Breast epithelium (tissue), 3 donors: ENCODE measurements around the gene CASK.

ENCODE experiments used
- CTCF ChIP-seq, 3 donors: fragments of 450-650 bp; IDR thresholded peaks; one replicate each; pipeline ENCODE4 v1.5.1; 2016 to 2017; ENCODE audit warnings: antibody characterized with exemption in 3 of 3, mild to moderate bottlenecking in 3 of 3, moderate library complexity in 3 of 3
- POLR2A ChIP-seq: fragments of 450-650 bp; IDR thresholded peaks from one replicate; pipeline ENCODE4 v1.6.1; 2016; ENCODE audit warnings: antibody characterized with exemption, mild to moderate bottlenecking, moderate library complexity
- POLR2AphosphoS5 ChIP-seq, 3 donors: sonication (generic); formaldehyde crosslinking; IDR thresholded peaks; one replicate each; pipeline ENCODE4 v1.6.1; 2017; ENCODE audit warnings: antibody characterized with exemption in 3 of 3

GRCh38 chrX:41607264-41607832 lies 316.0 kb downstream of the CASK start:
- no peak for TF ChIP-seq CTCF (IDR thresholded peaks at IDR 0.05)
- no peak for TF ChIP-seq POLR2AphosphoS5 (IDR thresholded peaks at IDR 0.05)
- no peak for TF ChIP-seq POLR2A
